ENCODE results near the gene TRIM2.

- TF ChIP-seq CTCF (IDR thresholded peaks at IDR 0.05 in 4 of 5, conservative IDR thresholded peaks at IDR 0.05 in 1 of 5) (no peak), POLR2A (IDR thresholded peaks at IDR 0.05) (no peak)
Observed at GRCh38 chr4:153326513-153326912, 122.3 kb downstream of the TRIM2 start.
